GM18951 (cell line): ENCODE measurements around the gene CTNND1.
"Not testable (repeated sequence)": the region's sequence is repeated elsewhere in the genome, so short reads cannot be mapped to it uniquely, and the experiment has no call there.

ENCODE experiments used
- POLR2A ChIP-seq: IDR thresholded peaks from 4 replicates; pipeline ENCODE4 v1.6.1; 2011; ENCODE audit warnings: mild to moderate bottlenecking; ENCODE audit not compliant: insufficient read length, insufficient read depth; ENCODE audit errors: extremely low read depth
- in situ Hi-C: fragments of 300-500 bp; cut with MboI; formaldehyde crosslinking; loops from one replicate; pipeline ENCODE4 v1.12.0; 2022; ENCODE audit warnings: low sequenced_read_pairs, mixed read lengths, inconsistent platforms; ENCODE audit not compliant: unreplicated experiment

Gene CTNND1, protein sequence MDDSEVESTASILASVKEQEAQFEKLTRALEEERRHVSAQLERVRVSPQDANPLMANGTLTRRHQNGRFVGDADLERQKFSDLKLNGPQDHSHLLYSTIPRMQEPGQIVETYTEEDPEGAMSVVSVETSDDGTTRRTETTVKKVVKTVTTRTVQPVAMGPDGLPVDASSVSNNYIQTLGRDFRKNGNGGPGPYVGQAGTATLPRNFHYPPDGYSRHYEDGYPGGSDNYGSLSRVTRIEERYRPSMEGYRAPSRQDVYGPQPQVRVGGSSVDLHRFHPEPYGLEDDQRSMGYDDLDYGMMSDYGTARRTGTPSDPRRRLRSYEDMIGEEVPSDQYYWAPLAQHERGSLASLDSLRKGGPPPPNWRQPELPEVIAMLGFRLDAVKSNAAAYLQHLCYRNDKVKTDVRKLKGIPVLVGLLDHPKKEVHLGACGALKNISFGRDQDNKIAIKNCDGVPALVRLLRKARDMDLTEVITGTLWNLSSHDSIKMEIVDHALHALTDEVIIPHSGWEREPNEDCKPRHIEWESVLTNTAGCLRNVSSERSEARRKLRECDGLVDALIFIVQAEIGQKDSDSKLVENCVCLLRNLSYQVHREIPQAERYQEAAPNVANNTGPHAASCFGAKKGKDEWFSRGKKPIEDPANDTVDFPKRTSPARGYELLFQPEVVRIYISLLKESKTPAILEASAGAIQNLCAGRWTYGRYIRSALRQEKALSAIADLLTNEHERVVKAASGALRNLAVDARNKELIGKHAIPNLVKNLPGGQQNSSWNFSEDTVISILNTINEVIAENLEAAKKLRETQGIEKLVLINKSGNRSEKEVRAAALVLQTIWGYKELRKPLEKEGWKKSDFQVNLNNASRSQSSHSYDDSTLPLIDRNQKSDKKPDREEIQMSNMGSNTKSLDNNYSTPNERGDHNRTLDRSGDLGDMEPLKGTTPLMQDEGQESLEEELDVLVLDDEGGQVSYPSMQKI

DNA sequence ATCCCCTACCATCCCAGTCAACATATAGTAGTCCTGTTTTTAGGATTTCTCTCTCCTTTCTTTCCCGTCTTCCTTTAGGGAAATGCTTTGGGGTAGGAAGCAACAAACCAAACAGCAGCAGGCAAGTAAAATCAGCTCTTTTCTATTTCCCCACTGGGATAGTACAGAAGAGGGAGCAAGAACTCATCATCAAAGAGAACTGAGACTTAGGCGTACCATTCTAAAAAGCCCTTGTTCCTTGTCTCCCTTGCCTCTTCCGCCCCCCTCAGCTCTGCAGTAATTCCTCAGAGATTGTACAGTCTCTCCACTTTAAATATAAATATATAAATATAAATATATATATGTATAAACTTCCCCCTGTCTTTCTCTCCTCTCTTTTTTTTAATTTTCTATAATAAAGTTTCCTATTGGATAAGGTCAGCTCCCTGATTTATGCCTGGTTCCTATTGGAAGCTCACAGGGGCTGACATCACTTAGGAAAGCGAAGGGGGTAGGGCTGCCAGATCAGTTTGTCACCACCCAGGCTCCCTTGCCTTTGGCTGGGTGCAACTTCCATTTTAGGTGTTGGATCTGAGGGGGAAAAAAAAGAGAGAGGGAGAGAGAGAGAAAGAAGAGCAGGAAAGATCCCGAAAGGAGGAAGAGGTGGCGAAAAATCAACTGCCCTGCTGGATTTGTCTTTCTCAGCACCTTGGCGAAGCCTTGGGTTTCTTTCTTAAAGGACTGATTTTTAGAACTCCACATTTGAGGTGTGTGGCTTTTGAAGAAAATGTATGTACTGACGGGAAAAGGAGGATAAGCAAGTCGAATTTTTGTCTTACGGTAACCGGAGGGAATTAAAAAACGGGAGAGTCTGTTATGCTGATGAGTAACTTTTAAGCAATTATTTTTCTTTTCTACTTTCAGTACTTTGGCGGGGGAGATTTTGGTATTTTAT lies at the start of gene CTNND1:
Gene CTNND1, plus strand, starts transcription at position 502 of the 934 bp plus-strand sequence. CDS start 29,677 bp downstream, outside the sequence.
- in situ Hi-C loops = loop anchor here (25.0 kb wide), 1 partner anchor 1351 kb away; the partner anchor contains the start of gene FAM111B
- TF ChIP-seq POLR2A = peak; percentile 63

DNA sequence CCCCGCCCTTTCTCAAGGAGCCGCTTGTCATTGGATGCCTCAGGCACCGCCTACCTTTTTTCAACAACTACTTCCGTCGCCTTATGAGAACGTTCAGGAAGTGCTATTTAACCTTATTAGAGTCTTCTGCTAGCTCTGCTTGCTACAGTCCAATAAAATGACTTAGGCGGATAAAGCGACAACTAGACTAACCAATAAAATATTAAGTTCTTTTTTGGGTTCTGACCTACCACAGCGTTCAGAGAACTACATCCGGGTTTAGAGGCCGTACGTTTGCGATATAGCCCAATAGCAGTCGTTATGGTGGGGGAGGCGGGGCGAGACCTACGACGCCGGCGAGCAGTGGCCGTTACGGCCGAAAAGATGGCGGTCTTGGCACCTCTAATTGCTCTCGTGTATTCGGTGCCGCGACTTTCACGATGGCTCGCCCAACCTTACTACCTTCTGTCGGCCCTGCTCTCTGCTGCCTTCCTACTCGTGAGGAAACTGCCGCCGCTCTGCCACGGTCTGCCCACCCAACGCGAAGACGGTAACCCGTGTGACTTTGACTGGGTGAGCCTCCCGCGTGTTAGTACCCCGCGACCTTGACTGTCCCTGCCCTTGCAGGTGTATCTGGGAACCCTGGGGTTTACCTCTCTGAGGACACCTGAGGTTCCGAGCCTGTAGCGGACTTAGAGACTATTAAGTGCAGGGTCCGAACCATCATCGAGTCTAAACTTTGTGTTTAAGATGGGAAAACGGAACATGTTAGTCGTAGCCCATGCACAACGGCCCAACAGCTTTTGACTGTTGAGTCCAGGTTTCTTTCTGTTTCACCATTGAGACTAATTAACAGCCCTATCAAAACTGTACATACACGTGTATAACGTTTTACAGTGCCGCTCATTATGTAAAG lies 49.1 kb upstream of the CTNND1 start, which contains the start of gene TMX2:
Gene TMX2, plus strand, starts transcription at position 338 of the 895 bp plus-strand sequence. Its CDS starts 26 bp downstream, at position 364.
- in situ Hi-C loops = no loop called here
- peak; percentile 73 for TF ChIP-seq POLR2A

DNA sequence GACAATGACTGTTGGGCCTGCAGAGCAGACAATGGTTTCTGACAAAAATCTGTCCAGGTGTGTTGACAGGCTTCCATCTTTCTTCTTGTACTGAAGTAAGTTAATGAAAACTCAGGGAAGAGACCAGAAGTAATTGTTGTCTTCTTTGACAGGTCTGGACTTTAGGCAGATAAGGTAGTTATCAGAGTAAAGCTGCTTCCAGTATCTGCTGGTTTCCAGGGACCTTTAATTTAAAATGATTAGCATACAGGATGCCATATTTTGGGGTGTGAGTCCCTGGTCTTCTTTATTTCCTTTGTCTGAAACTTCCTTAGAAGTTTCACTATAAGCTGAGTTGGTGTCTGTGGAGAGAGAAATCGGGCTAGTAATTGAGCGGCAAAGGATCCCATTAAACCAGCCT lies 47.8 kb upstream of the CTNND1 start:
- TF ChIP-seq POLR2A = no peak
- in situ Hi-C loops = no loop called here

DNA sequence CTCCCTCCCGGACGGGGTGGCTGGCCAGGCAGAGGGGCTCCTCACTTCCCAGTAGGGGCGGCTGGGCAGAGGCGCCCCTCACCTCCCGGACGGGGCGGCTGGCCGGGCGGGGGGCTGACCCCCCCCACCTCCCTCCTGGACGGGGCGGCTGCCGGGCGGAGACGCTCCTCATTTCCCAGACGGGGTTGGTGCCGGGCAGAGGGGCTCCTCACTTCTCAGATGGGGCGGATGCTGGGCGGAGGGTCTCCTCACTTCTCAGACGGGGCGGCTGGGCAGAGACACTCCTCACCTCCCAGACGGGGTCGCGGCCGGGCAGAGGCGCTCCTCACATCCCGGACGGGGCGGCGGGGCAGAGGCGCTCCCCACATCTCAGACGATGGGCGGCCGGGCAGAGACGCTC lies 44.9 kb upstream of the CTNND1 start:
- in situ Hi-C loops = not testable (repeated sequence)

DNA sequence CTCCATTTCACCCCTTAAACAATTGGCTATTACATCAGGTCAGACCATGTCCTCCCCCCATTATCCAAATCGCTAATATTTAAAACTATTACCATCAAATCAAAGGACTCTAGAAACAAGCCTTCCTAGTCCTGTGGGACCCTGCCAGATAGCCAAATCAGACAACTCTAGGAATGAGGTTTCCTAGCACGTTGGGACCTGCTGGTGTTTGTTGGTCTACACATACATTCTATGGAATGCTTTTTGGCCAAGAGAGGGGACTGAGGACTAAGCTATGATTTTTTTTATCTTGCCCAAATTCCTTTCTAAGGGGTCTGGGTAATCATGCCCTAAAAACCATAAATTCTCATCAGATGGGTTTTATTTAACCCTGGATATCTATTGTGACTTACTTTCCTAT lies 34.4 kb upstream of the CTNND1 start:
- in situ Hi-C loops = no loop called here
- no peak for TF ChIP-seq POLR2A

DNA sequence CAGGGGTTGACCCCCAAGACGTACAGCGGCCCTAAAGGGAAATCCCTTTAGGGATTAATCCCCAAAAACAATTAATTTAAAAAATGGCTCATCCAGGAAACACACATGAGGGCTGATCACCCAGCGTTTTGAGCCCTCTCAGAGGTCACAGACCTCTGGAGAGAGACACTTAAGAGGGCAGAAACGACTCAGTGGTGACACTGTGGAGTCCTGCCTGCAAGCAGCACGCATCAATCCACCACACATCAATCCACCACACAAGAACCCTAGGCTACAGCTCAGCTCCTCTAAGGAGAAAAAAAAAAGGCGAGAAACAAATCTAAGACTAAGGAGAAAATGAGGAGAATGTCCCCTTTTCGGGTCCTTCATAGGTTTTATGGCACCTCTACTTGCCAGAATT lies 32.8 kb upstream of the CTNND1 start:
- no peak for TF ChIP-seq POLR2A
- in situ Hi-C loops = no loop called here

DNA sequence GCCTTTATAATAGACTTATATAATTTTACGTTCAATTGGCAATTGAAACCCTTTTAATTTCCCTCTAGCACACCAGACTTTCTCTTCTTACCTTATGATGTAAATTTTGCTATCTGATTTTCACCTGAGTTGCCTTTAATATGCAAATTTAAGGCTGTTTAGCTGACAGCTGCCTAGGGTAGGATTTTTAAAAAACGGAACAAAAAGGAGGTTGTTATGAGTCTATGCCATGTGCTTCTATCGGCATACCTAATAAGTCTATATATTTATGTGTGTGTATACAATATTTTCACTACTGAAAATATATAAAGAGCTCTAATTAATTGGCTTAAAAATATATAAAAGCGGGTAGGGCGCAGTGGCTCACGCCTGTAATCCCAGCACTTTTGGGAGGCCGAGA lies 32.1 kb upstream of the CTNND1 start:
- TF ChIP-seq POLR2A = no peak
- in situ Hi-C loops = no loop called here

DNA sequence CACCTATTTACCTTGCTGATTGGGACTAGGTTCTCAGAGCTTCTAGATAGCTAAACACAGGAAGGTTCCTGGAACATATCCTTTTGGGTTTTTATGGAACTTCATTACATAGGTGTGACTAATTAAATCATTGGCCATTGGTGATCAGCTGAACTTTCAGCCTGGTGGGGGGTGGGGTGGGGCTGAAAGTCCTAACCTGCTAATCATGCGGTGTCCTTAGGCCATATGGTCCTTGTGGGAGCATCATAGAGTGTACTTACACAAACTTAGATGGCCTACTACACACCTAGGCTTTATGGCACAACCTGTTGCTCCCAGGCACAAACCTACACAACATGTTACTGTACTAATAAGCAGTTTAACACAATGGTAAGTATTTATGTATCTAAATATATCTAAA lies 28.9 kb upstream of the CTNND1 start:
- no peak for TF ChIP-seq POLR2A
- in situ Hi-C loops = no loop called here

DNA sequence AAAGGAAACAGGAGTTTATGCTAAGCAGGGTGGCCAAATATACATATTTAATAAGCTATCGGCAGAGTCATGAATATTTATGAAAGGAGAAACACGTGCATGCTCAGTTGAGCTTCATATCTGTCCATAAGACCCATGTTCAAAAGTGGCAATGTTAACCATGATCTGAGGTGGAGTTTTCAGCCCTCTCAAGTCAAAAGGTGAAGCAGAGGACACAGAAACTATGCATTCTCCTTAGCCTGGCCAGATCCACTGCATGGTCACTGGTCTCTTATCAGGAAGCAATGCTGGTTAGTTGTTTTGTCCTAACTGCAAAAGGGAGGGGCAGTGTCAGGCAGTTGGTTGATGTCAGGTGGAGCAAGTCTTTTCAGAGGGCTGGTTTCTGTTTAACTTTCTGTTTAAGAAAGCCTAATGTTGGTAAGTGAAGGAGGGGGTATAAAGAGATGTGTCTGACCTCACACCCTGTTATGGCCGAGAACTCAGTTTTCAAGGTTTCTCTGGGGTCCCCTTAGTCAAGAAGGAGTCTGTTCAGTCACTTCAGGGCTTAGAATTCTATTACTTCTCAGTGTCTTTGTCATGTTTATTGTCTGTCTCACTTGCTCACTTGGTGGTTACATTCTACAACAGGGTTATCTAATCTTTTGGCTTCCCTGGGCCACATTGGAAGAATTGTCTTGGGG lies 25.8 kb upstream of the CTNND1 start:
- no peak for TF ChIP-seq POLR2A
- in situ Hi-C loops = no loop called here

DNA sequence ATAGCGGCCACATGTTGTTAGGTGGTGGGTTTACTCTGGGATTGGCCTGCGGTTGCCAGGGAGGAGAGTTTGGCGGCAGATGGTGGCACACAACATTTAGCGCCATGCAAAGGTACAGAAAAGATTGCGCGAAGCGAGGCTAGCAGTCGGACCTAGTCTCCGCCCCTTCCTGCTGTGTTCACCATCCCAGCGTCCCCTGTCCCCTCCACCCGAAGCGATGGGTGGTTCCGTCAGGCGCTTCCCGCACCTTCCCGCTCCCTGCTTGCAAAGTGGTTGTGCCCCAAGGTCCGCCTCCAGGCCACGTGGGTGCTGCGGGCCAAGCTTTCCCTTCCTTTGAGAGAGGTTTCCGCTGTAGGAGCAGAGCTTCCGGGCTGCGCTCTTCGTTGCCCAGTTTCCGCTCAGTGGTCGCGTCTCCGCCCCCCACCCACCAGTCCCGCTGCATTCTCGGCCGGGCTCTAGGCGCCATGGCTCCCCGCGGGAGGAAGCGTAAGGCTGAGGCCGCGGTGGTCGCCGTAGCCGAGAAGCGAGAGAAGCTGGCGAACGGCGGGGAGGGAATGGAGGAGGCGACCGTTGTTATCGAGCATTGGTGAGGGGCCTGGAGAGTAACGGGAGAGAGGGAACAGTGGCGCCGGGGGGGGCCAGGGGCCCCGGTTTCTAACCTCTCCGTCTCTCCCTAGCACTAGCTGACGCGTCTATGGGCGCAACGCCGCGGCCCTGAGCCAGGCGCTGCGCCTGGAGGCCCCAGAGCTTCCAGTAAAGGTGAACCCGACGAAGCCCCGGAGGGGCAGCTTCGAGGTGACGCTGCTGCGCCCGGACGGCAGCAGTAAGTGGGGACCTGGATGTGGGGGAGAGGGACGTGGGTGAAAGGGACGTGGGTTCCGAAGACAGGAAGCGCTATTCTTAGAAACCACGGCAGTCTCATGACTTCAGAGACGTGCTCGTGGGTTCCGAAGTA lies 20.2 kb upstream of the CTNND1 start, which contains the start of gene SELENOH:
Gene SELENOH, plus strand, starts transcription at position 360 of the 955 bp plus-strand sequence. Its CDS starts 105 bp downstream, at position 465.
- in situ Hi-C loops = no loop called here
- TF ChIP-seq POLR2A = peak; percentile 92
